Stimulated activated CD4-positive, alpha-beta T cell treated with anti-CD3 and anti-CD28 coated beads, TNF-alpha, amount 100 ng/mL, for 24 hours (primary cell): ENCODE data around the gene AP2M1.

ENCODE experiments used
- DNase-seq, 3 experiments: peaks; one replicate each; pipeline ENCODE4 v3.0.0-alpha.2; 2020; ENCODE audit warnings: low read depth in 3 of 3

Gene AP2M1

DNA sequence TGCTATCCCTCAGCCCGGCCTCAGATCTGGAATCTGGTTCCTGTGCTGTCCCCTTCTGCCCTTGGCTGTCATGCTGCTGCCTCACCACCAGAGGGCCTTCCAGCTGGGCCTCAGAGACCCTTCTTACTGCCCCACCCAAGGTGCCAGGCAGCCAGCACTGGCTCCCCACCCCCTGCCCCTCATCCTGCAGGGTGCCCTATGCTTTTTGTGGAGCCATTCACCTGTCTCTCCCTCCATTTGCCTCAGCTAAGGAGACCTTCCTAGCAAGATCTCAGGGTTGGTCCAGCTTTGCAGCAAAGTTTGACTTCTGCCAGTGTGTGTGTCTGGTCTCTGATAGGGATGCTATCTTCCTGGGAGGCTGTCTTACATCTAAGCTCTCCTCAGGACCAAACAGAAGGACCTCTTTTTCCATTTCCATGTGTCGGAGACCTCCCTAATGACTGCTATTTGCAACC is 52.9 kb downstream of the AP2M1 start:
- DNase-seq = peak; percentile 22 to 51 (median 22)

- no peak for DNase-seq
Observed at GRCh38 chr3:184228376-184229137, 53.9 kb downstream of the AP2M1 start.

GRCh38 chr3:184229394-184230080 is 54.9 kb downstream of the AP2M1 start, which contains the start of gene VWA5B2:
Gene VWA5B2 (plus strand): TSS chr3:184229585. CDS start chr3:184230529, 944 bp downstream.
- peak; percentile 35 to 65 (median 53) for DNase-seq

DNA sequence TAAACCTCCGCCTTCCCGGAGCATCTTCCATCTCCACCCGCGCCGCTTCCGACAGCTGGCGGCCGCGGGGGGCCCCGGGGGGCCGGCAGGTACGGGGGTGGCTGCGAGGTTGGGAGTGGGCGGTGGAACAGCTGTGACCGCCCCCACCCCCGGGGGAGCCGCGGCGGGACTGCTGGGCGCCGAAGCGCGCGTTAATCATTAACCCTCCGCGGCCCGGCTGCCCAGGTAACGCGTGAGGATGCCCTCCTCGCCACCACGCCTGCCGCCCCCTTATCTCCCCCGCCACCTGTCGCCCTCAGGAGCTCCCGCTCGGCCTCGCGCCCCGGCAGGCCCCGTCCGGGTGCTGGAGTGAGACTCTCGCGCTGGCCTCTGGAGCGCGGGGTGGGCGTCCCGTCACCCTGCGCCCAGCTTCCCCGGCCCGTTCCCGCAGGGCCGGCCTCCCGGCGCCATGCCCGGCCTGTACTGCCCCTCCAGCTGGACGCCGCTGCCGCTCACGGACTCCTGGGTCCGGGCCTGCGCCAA is 55.5 kb downstream of the AP2M1 start:
- no peak for DNase-seq

- no peak for DNase-seq
Observed at GRCh38 chr3:184230603-184231528, 56.2 kb downstream of the AP2M1 start.

GRCh38 chr3:184231671-184232070 is 57.0 kb downstream of the AP2M1 start:
- no peak for DNase-seq

GRCh38 chr3:184233127-184233843 is 58.6 kb downstream of the AP2M1 start:
- no peak for DNase-seq
